Gastroesophageal sphincter (tissue), 3 donors: Measurements from ENCODE around the gene SDK1.

Experiments
- EP300 ChIP-seq: sonication (generic); formaldehyde crosslinking; IDR thresholded peaks from one replicate; pipeline ENCODE4 v1.6.1; 2017; ENCODE audit warnings: antibody characterized with exemption, mild to moderate bottlenecking
- POLR2A ChIP-seq, 2 donors: fragments of 450-650 bp; IDR thresholded peaks; one replicate each; pipeline ENCODE4 v1.6.1; 2017; ENCODE audit warnings: antibody characterized with exemption in 2 of 2, mild to moderate bottlenecking in 2 of 2, moderate library complexity in 1 of 2
- POLR2AphosphoS5 ChIP-seq: sonication (generic); formaldehyde crosslinking; IDR thresholded peaks from one replicate; pipeline ENCODE4 v1.6.1; 2017; ENCODE audit warnings: antibody characterized with exemption
- TF ChIP-seq, protein P1 (sequence below), 4 experiments: fragments of 200-600 bp in 2 of 4; fragments of 450-650 bp in 2 of 4; sonication (generic) in 1 of 4; IDR thresholded peaks; one replicate each; pipeline ENCODE4 v1.5.1; 2017 to 2019; ENCODE audit warnings: antibody characterized with exemption in 4 of 4, mild to moderate bottlenecking in 2 of 4, moderate library complexity in 2 of 4

DNA sequence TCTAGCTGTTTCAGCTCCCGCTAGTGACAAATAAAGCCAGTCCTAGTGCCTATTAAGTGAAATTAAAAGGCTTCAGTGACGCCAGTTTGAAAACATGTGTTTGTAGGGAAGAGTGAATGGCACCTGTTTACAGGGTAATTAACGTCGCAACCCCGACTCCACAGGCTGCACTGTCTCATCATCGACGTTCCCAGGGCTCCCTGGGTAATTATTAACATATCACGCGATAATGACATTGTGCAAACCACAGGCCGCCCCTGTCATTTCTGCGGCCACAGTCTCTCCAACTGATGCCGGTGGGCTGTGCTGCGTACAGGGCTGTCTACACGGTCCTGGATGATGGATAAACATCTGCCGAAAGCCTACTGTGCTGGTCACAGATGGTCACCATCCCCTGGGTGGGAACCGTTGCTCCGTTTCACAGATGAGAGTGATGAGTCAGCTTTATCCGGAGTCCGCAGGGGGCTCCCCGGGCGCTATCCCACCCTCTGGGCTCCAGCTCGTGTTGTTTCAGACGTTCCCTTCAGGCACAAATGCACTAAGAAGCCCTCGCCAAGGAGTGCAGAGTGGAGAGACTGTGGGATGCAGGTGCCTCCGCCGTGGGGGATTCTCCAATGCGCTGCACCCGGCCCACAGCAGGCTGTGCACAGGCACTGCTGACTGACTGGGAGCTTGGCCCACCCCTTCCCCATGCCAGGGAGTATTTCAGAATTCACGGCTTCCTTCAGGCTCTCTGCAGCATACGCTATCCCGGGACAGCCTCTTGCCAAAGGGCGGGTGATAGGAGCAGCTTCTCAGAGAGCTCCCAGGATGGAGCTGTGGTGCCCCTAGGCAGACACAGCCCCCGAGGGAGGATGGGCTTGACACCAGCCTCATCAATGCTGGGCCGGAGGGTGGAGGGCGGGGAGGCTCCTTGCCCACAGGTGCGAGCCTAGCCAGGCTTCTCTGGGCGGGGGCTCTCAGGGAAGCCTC lies 889.2 kb downstream of the SDK1 start:
- TF ChIP-seq, protein P1, sequence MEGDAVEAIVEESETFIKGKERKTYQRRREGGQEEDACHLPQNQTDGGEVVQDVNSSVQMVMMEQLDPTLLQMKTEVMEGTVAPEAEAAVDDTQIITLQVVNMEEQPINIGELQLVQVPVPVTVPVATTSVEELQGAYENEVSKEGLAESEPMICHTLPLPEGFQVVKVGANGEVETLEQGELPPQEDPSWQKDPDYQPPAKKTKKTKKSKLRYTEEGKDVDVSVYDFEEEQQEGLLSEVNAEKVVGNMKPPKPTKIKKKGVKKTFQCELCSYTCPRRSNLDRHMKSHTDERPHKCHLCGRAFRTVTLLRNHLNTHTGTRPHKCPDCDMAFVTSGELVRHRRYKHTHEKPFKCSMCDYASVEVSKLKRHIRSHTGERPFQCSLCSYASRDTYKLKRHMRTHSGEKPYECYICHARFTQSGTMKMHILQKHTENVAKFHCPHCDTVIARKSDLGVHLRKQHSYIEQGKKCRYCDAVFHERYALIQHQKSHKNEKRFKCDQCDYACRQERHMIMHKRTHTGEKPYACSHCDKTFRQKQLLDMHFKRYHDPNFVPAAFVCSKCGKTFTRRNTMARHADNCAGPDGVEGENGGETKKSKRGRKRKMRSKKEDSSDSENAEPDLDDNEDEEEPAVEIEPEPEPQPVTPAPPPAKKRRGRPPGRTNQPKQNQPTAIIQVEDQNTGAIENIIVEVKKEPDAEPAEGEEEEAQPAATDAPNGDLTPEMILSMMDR (IDR thresholded peaks at IDR 0.05): no peak
- TF ChIP-seq POLR2A (IDR thresholded peaks at IDR 0.05): no peak
- no peak for TF ChIP-seq POLR2AphosphoS5
- no peak for TF ChIP-seq EP300
